Upper lobe of left lung (tissue), 4 donors: ENCODE data around the gene COX6A1.

ENCODE experiments used
- CTCF ChIP-seq, 6 experiments: fragments of 450-650 bp in 4 of 6; fragments of 200-600 bp in 2 of 6; sonication (generic) in 2 of 6; IDR thresholded peaks; one replicate each; pipeline ENCODE4 v1.5.1; 2016 to 2019; ENCODE audit warnings: antibody characterized with exemption in 6 of 6
- EP300 ChIP-seq, 4 donors: sonication (generic); formaldehyde crosslinking; IDR thresholded peaks; one replicate each; pipeline ENCODE4 v1.5.1; 2017; ENCODE audit warnings: antibody characterized with exemption in 4 of 4, control low read depth in 2 of 4

- no peak for TF ChIP-seq EP300 (IDR thresholded peaks at IDR 0.05)
- no peak for TF ChIP-seq CTCF (IDR thresholded peaks at IDR 0.05)
Measured at GRCh38 chr12:120403869-120404268, 34.0 kb upstream of the COX6A1 start.
